ENCODE measurements around the gene LHFPL3.

The LHFPL3 gene

DNA sequence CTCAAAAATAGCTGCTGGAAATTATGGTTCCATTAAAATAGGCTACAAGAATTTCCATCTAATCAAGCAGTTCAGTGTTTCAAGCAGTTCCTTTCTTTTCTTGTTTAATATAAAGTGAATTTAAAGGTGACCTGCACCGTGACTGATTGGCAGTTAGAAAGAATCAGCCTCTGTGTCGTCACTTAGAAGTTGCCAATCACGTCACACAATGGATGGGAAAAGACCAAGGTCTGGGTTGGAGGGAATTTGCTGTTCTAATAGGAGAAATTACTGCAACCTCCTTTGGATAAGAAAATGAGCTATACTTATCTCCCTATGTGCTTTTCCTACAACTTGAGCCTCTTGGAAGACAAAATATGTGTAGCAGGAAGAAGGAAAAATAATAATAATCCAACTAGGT is 466.2 kb downstream of the LHFPL3 start:
- Histone ChIP-seq H3K14ac (ENCODE audit: low read length) (no peak overlapping the region), H3K4me1 (ENCODE audit: control insufficient read depth in 2 of 2, insufficient read depth in 1 of 2, low read depth in 1 of 2, low read length in 2 of 2) (peaks cover 0 to 2% of the 10 kb centered on the region in 2 donors), H4K91ac (ENCODE audit: low read depth, low read length, poor library complexity) (no peak overlapping the region), H2BK120ac (ENCODE audit: low read depth, low read length) (no peak overlapping the region), H3K9ac (ENCODE audit: low read depth, low read length, poor library complexity) (no peak overlapping the region), H4K8ac (ENCODE audit: low read depth, low read length) (no peak overlapping the region), H3K9me3 (replicated peaks in 1 of 2; ENCODE audit: control insufficient read depth in 2 of 2, insufficient read depth in 1 of 2, low read depth in 1 of 2, low read length in 2 of 2) (no peaks in the 10 kb centered on the region), H3K18ac (ENCODE audit: low read length) (no peak overlapping the region), H3K4me3 (ENCODE audit: low read length in 2 of 2) (no peak overlapping the region), H3K36me3 (replicated peaks in 1 of 2; ENCODE audit: control insufficient read depth in 2 of 2, insufficient read depth in 2 of 2, low read length in 2 of 2) (no peaks in the 10 kb centered on the region), H3K23ac (ENCODE audit: low read depth, low read length, poor library complexity) (no peak overlapping the region), H2AK5ac (ENCODE audit: low read depth, low read length) (no peak overlapping the region), H3K4ac (ENCODE audit: low read length) (no peak overlapping the region), H2BK15ac (ENCODE audit: low read length) (no peak overlapping the region), H3K4me2 (ENCODE audit: insufficient read depth, low read length, poor library complexity, severe bottlenecking) (no peak overlapping the region), H3K27ac (replicated peaks; ENCODE audit: low read length) (no peak overlapping the region), H3K79me1 (ENCODE audit: low read depth, low read length) (no peaks in the 10 kb centered on the region), H2BK5ac (ENCODE audit: low read length) (no peak overlapping the region), H3K27me3 (ENCODE audit: control insufficient read depth in 3 of 3, insufficient read depth in 3 of 3, low read depth in 1 of 3, low read length in 3 of 3) (peaks cover 0 to 2% (median 0%) of the 10 kb centered on the region in 3 experiments), H2AFZ (ENCODE audit: low read length) (no peak overlapping the region), H2BK12ac (ENCODE audit: low read length) (no peak overlapping the region)
- no peak for DNase-seq (ENCODE audit: low spot score)
- no CpG with 5 or more reads among the region's 3 CpGs for WGBS, 2 donors (ENCODE audit: extremely low coverage in 2 of 2, insufficient read length in 2 of 2, insufficient replicate concordance in 1 of 2)

DNA sequence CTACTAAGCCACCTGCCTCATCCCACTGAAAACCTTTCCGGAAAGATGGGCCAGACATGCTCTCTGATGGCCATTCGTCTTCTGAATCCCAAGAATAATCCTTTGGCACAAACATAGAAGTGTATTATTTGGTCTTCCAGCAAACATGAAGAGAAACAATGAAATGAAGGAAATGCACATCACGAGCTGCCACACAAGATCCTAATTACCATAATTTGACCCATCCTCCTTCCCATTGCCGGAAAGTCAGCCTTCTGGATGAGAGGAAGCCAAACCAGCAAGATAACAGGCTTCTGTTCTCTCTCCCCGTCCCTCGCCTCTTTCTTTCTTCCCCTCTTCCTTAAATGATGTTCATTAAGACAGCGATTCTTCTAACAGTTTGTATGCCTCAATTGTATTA is 466.7 kb downstream of the LHFPL3 start:
- Histone ChIP-seq H3K27ac (replicated peaks; ENCODE audit: low read length) (no peak overlapping the region), H2AK5ac (ENCODE audit: low read depth, low read length) (no peak overlapping the region), H3K14ac (ENCODE audit: low read length) (no peak overlapping the region), H3K79me1 (ENCODE audit: low read depth, low read length) (no peaks in the 10 kb centered on the region), H3K4me3 (ENCODE audit: low read length in 2 of 2) (no peak overlapping the region), H3K9ac (ENCODE audit: low read depth, low read length, poor library complexity) (no peak overlapping the region), H3K36me3 (replicated peaks in 1 of 2; ENCODE audit: control insufficient read depth in 2 of 2, insufficient read depth in 2 of 2, low read length in 2 of 2) (no peaks in the 10 kb centered on the region), H3K27me3 (ENCODE audit: control insufficient read depth in 3 of 3, insufficient read depth in 3 of 3, low read depth in 1 of 3, low read length in 3 of 3) (peaks cover 0 to 2% (median 0%) of the 10 kb centered on the region in 3 experiments), H4K91ac (ENCODE audit: low read depth, low read length, poor library complexity) (no peak overlapping the region), H4K8ac (ENCODE audit: low read depth, low read length) (no peak overlapping the region), H2BK120ac (ENCODE audit: low read depth, low read length) (no peak overlapping the region), H2BK15ac (ENCODE audit: low read length) (no peak overlapping the region), H3K4ac (ENCODE audit: low read length) (no peak overlapping the region), H3K4me2 (ENCODE audit: insufficient read depth, low read length, poor library complexity, severe bottlenecking) (no peak overlapping the region), H3K4me1 (ENCODE audit: control insufficient read depth in 2 of 2, insufficient read depth in 1 of 2, low read depth in 1 of 2, low read length in 2 of 2) (peaks cover 0 to 2% of the 10 kb centered on the region in 2 donors), H3K23ac (ENCODE audit: low read depth, low read length, poor library complexity) (no peak overlapping the region), H2AFZ (ENCODE audit: low read length) (peak overlapping the region; percentile 40), H3K18ac (ENCODE audit: low read length) (no peak overlapping the region), H3K9me3 (replicated peaks in 1 of 2; ENCODE audit: control insufficient read depth in 2 of 2, insufficient read depth in 1 of 2, low read depth in 1 of 2, low read length in 2 of 2) (no peaks in the 10 kb centered on the region), H2BK12ac (ENCODE audit: low read length) (no peak overlapping the region), H2BK5ac (ENCODE audit: low read length) (no peak overlapping the region)
- DNase-seq (ENCODE audit: low spot score) = no peak
- WGBS, 2 donors (ENCODE audit: extremely low coverage in 2 of 2, insufficient read length in 2 of 2, insufficient replicate concordance in 1 of 2) = no CpG with 5 or more reads among the region's 7 CpGs

DNA sequence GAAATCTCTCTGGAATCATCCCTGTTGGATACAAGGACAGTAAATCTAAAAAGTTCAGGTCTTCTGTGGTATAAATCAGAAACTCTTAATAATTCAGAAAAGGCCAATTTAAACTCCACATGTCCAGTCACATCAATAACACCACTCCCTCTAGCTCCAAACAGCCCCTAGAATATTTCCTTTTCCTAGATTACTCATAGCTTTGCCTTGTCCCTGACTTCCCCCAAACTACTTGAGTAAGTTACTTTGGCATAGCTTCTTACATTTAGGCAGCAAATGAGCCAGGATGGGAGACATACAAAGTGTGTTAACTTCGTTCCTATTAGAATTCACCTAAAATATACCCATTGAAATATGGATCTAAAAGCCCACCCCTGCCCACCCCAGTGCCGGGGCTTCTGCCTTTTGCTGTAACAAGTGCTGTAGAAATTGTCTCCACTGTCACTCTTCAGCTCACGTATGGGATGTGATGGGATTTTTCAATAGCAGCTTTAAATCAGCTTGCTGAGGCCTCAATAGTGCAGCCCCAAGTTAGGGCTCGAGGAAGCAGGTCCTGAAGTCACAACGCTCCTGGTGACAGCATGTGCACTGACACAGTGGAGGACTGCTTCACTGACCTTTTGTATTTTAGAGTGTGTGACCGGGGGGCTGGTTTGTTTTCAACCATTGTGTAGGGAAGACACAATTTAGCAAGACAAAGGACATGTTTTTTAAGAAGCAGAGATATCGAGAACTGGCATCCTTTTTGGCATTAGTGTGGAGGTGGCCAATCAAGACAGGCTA is 467.4 kb downstream of the LHFPL3 start:
- Histone ChIP-seq H3K9ac (ENCODE audit: low read depth, low read length, poor library complexity) (peak overlapping the region; percentile 26), H3K4me3 (ENCODE audit: low read length in 2 of 2) (no peak overlapping the region), H3K79me1 (ENCODE audit: low read depth, low read length) (no peaks in the 10 kb centered on the region), H2AFZ (ENCODE audit: low read length) (no peak overlapping the region), H3K27me3 (ENCODE audit: control insufficient read depth in 3 of 3, insufficient read depth in 3 of 3, low read depth in 1 of 3, low read length in 3 of 3) (peaks cover 0 to 2% (median 0%) of the 10 kb centered on the region in 3 experiments), H3K36me3 (replicated peaks in 1 of 2; ENCODE audit: control insufficient read depth in 2 of 2, insufficient read depth in 2 of 2, low read length in 2 of 2) (no peaks in the 10 kb centered on the region), H2BK12ac (ENCODE audit: low read length) (no peak overlapping the region), H3K4ac (ENCODE audit: low read length) (no peak overlapping the region), H3K23ac (ENCODE audit: low read depth, low read length, poor library complexity) (no peak overlapping the region), H3K14ac (ENCODE audit: low read length) (no peak overlapping the region), H2AK5ac (ENCODE audit: low read depth, low read length) (no peak overlapping the region), H3K4me2 (ENCODE audit: insufficient read depth, low read length, poor library complexity, severe bottlenecking) (no peak overlapping the region), H4K91ac (ENCODE audit: low read depth, low read length, poor library complexity) (no peak overlapping the region), H2BK5ac (ENCODE audit: low read length) (no peak overlapping the region), H3K9me3 (replicated peaks in 1 of 2; ENCODE audit: control insufficient read depth in 2 of 2, insufficient read depth in 1 of 2, low read depth in 1 of 2, low read length in 2 of 2) (no peaks in the 10 kb centered on the region), H3K18ac (ENCODE audit: low read length) (no peak overlapping the region), H4K8ac (ENCODE audit: low read depth, low read length) (no peak overlapping the region), H3K27ac (replicated peaks; ENCODE audit: low read length) (no peak overlapping the region), H2BK15ac (ENCODE audit: low read length) (no peak overlapping the region), H3K4me1 (ENCODE audit: control insufficient read depth in 2 of 2, insufficient read depth in 1 of 2, low read depth in 1 of 2, low read length in 2 of 2) (peaks cover 0 to 2% of the 10 kb centered on the region in 2 donors), H2BK120ac (ENCODE audit: low read depth, low read length) (no peak overlapping the region)
- no peak for DNase-seq (ENCODE audit: low spot score)
- no CpG with 5 or more reads among the region's 7 CpGs for WGBS, 2 donors (ENCODE audit: extremely low coverage in 2 of 2, insufficient read length in 2 of 2, insufficient replicate concordance in 1 of 2)

DNA sequence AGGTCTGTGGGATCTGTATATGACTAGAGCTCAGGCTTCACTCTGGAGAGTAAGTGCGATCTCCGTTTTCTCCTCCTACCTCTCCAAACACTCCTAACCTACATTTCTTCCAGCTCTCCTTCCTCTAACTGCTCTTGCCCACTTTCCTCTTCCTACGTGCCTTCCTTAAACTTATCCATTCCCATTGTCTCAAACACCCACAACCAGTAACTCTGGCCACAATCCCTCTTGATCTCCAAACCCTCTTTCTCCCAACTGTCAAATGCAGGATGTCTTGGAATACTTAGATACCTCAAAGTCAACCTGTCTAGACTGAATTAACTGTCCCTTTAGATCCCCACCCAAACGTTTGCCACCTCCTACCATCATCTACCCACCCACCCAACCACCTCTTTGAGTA is 471.9 kb downstream of the LHFPL3 start:
- no CpG with 5 or more reads among the region's 4 CpGs for WGBS, 2 donors (ENCODE audit: extremely low coverage in 2 of 2, insufficient read length in 2 of 2, insufficient replicate concordance in 1 of 2)
- H2BK120ac ChIP-seq (ENCODE audit: low read depth, low read length) = no peak overlapping the region

More for the DNA sequence above, 471.9 kb downstream of the LHFPL3 start:
- no peak overlapping the region for H3K18ac ChIP-seq (ENCODE audit: low read length)
- no peak overlapping the region for H3K4ac ChIP-seq (ENCODE audit: low read length)
- no peak overlapping the region for H3K27ac ChIP-seq (replicated peaks; ENCODE audit: low read length)
- no peak overlapping the region for H3K4me2 ChIP-seq (ENCODE audit: insufficient read depth, low read length, poor library complexity, severe bottlenecking)
- no peak for DNase-seq (ENCODE audit: low spot score)
- H2AFZ ChIP-seq (ENCODE audit: low read length) = no peak overlapping the region
- no peak overlapping the region for H2AK5ac ChIP-seq (ENCODE audit: low read depth, low read length)
- no peaks in the 10 kb centered on the region for H3K9me3 ChIP-seq (replicated peaks in 1 of 2; ENCODE audit: control insufficient read depth in 2 of 2, insufficient read depth in 1 of 2, low read depth in 1 of 2, low read length in 2 of 2)
- no peak overlapping the region for H2BK12ac ChIP-seq (ENCODE audit: low read length)
- no peak overlapping the region for H4K8ac ChIP-seq (ENCODE audit: low read depth, low read length)
- no peak overlapping the region for H2BK5ac ChIP-seq (ENCODE audit: low read length)
- H3K4me3 ChIP-seq (ENCODE audit: low read length in 2 of 2) = no peak overlapping the region
- H2BK15ac ChIP-seq (ENCODE audit: low read length) = no peak overlapping the region
- H4K91ac ChIP-seq (ENCODE audit: low read depth, low read length, poor library complexity) = no peak overlapping the region
- no peaks in the 10 kb centered on the region for H3K36me3 ChIP-seq (replicated peaks in 1 of 2; ENCODE audit: control insufficient read depth in 2 of 2, insufficient read depth in 2 of 2, low read length in 2 of 2)
- H3K79me1 ChIP-seq (ENCODE audit: low read depth, low read length) = no peaks in the 10 kb centered on the region
- H3K4me1 ChIP-seq (ENCODE audit: control insufficient read depth in 2 of 2, insufficient read depth in 1 of 2, low read depth in 1 of 2, low read length in 2 of 2) = peaks cover 0 to 2% of the 10 kb centered on the region in 2 donors
- peaks cover 0 to 2% (median 0%) of the 10 kb centered on the region in 3 experiments for H3K27me3 ChIP-seq (ENCODE audit: control insufficient read depth in 3 of 3, insufficient read depth in 3 of 3, low read depth in 1 of 3, low read length in 3 of 3)
- no peak overlapping the region for H3K23ac ChIP-seq (ENCODE audit: low read depth, low read length, poor library complexity)
- no peak overlapping the region for H3K9ac ChIP-seq (ENCODE audit: low read depth, low read length, poor library complexity)
- no peak overlapping the region for H3K14ac ChIP-seq (ENCODE audit: low read length)

Measured in neuronal stem cell (in vitro differentiated cells).